SU-DHL-6 (cell line): ENCODE data around the gene PAX1.

ENCODE experiments used
- H2AFZ ChIP-seq: fragments of 200-600 bp; sonication (generic); 2 replicates; pipeline ENCODE4 v1.6.1; 2014; ENCODE audit warnings: low read depth, mild to moderate bottlenecking, moderate library complexity, mixed read lengths, antibody characterized with exemption, low read length; ENCODE audit not compliant: severe bottlenecking
- H3F3A ChIP-seq: fragments of 200-600 bp; shearing (Covaris generic); 2 replicates; pipeline ENCODE4 v1.6.0; 2016; ENCODE audit warnings: antibody characterized with exemption, mild to moderate bottlenecking; ENCODE audit not compliant: insufficient read depth
- H3K27ac ChIP-seq: fragments of 200-600 bp; sonication (generic); 2 replicates; pipeline ENCODE4 v1.5.1; 2016; ENCODE audit warnings: low read depth, mild to moderate bottlenecking, low read length, moderate library complexity, mixed read lengths
- H3K27me3 ChIP-seq: fragments of 200-600 bp; sonication (generic), shearing (Covaris generic); 2 replicates; pipeline ENCODE4 v1.6.0; 2014; ENCODE audit warnings: mild to moderate bottlenecking, low read length
- H3K36me3 ChIP-seq: fragments of 200-600 bp; sonication (generic); 2 replicates; pipeline ENCODE4 v1.6.1; 2014; ENCODE audit warnings: mild to moderate bottlenecking, low read length, mixed read lengths
- H3K4me2 ChIP-seq: fragments of 300-600, 200-600 bp; shearing (Covaris generic), sonication (generic); 2 replicates; pipeline ENCODE4 v1.6.0; 2014; ENCODE audit warnings: low read length, low read depth, mild to moderate bottlenecking; ENCODE audit not compliant: poor library complexity, severe bottlenecking
- H3K4me3 ChIP-seq: fragments of 200-600 bp; sonication (generic); 2 replicates; pipeline ENCODE4 v1.5.1; 2014; ENCODE audit warnings: antibody characterized with exemption, low read length, mild to moderate bottlenecking, mixed read lengths; ENCODE audit not compliant: insufficient read depth, poor library complexity, severe bottlenecking
- H3K79me2 ChIP-seq: fragments of 200-600 bp; sonication (generic); 2 replicates; pipeline ENCODE4 v1.6.1; 2014; ENCODE audit warnings: mild to moderate bottlenecking, low read length, moderate library complexity; ENCODE audit not compliant: insufficient read depth
- H3K9ac ChIP-seq: fragments of 200-600 bp; sonication (generic); 2 replicates; pipeline ENCODE4 v1.7.0; 2014; ENCODE audit warnings: mild to moderate bottlenecking, low read length
- H3K9me2 ChIP-seq: fragments of 200-600 bp; sonication (generic); replicated peaks from 2 replicates; pipeline ENCODE4 v1.6.1; 2014; ENCODE audit warnings: low read length; ENCODE audit not compliant: insufficient read depth
- H3K9me3 ChIP-seq: fragments of 200-600 bp; sonication (generic); 2 replicates; pipeline ENCODE4 v1.6.1; 2014; ENCODE audit warnings: low read length, mixed read lengths; ENCODE audit not compliant: insufficient read depth
- H4K20me1 ChIP-seq: fragments of 200-600 bp; sonication (generic); 2 replicates; pipeline ENCODE4 v1.6.1; 2014; ENCODE audit warnings: low read depth, mild to moderate bottlenecking, antibody characterized with exemption, low read length, moderate library complexity, mixed read lengths
- CTCF ChIP-seq: fragments of 200-600 bp; sonication (generic); IDR thresholded peaks from one replicate; pipeline ENCODE4 v1.5.1; 2017; ENCODE audit warnings: antibody characterized with exemption, mild to moderate bottlenecking, low read length, moderate library complexity; ENCODE audit not compliant: insufficient read depth, poor library complexity, severe bottlenecking
- EZH2phosphoT487 ChIP-seq: fragments of 200-600 bp; sonication (generic), shearing (Covaris generic); conservative IDR thresholded peaks from 2 replicates; pipeline ENCODE4 v1.6.1; 2018; ENCODE audit warnings: mild to moderate bottlenecking, antibody characterized with exemption, low read length, moderate library complexity, mixed read lengths

The PAX1 gene

GRCh38 chr20:21719592-21720214 is 14.2 kb downstream of the PAX1 start:
- TF ChIP-seq CTCF: peak; percentile 68
- no peak for TF ChIP-seq EZH2phosphoT487
- no peak overlapping the region for H2AFZ ChIP-seq
- no peaks in the 10 kb centered on the region for H3K9me3 ChIP-seq
- no peaks in the 10 kb centered on the region for H3K9me2 ChIP-seq
- no peak overlapping the region for H3K9ac ChIP-seq
- H3F3A ChIP-seq: no peaks in the 10 kb centered on the region
- no peaks in the 10 kb centered on the region for H3K36me3 ChIP-seq
- H3K4me2 ChIP-seq: no peak overlapping the region
- H4K20me1 ChIP-seq: no peaks in the 10 kb centered on the region
- H3K27ac ChIP-seq: no peak overlapping the region
- no peak overlapping the region for H3K4me3 ChIP-seq
- H3K27me3 ChIP-seq: no peaks in the 10 kb centered on the region
- no peaks in the 10 kb centered on the region for H3K79me2 ChIP-seq

- Histone ChIP-seq H3K36me3 (no peaks in the 10 kb centered on the region), H2AFZ (no peak overlapping the region), H3K79me2 (no peaks in the 10 kb centered on the region), H3K9me2 (no peaks in the 10 kb centered on the region), H3K9me3 (no peaks in the 10 kb centered on the region), H3K9ac (no peak overlapping the region), H3K27me3 (no peaks in the 10 kb centered on the region), H3F3A (no peaks in the 10 kb centered on the region), H3K4me2 (no peak overlapping the region), H3K4me3 (no peak overlapping the region), H4K20me1 (no peaks in the 10 kb centered on the region), H3K27ac (no peak overlapping the region)
- TF ChIP-seq CTCF: no peak
- TF ChIP-seq EZH2phosphoT487: no peak
Observed at GRCh38 chr20:21725892-21726291, 20.4 kb downstream of the PAX1 start.

- no peaks in the 10 kb centered on the region for H3K79me2 ChIP-seq
- no peaks in the 10 kb centered on the region for H3K27me3 ChIP-seq
- no peaks in the 10 kb centered on the region for H3K9me3 ChIP-seq
- H4K20me1 ChIP-seq: no peaks in the 10 kb centered on the region
- TF ChIP-seq EZH2phosphoT487: no peak
- no peak for TF ChIP-seq CTCF
- H2AFZ ChIP-seq: no peak overlapping the region
- no peaks in the 10 kb centered on the region for H3K9me2 ChIP-seq
- no peaks in the 10 kb centered on the region for H3F3A ChIP-seq
- no peaks in the 10 kb centered on the region for H3K36me3 ChIP-seq
- H3K4me2 ChIP-seq: no peak overlapping the region
- no peak overlapping the region for H3K4me3 ChIP-seq
- no peak overlapping the region for H3K27ac ChIP-seq
- no peak overlapping the region for H3K9ac ChIP-seq
Observed at GRCh38 chr20:21729316-21729715, 23.9 kb downstream of the PAX1 start.
